NCI-H1092 treated with DMSO at 0.1 percent for 48 hours (cell line): ENCODE data around the gene PLA2G4C.

Experiments
- DNase-seq: peaks from one replicate; lab custom pipeline; 2025; lab: John Stamatoyannopoulos, UW

Gene PLA2G4C

DNA sequence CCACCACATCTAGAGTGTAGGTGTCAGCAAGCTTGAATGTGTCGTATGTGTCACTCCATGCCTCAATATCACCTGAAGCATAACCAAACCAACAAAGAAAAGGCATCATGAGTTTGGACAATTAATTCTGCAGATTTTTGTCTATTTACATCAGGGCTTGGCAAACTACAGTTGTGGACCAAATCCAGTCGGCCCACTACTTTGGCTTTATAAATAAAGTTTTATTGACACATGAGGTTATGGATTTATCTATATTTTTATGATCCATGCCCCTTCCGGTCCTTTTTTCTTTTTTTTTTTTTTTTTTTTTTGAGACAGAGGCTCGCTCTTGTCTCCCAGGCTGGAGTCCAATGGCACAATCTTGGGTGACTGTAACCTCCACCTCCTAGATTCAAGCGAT lies 57.5 kb downstream of the PLA2G4C start:
- no peak for DNase-seq

GRCh38 chr19:48051335-48052033 lies 59.1 kb downstream of the PLA2G4C start:
- DNase-seq, result no peak

GRCh38 chr19:48044561-48044960 lies 66.1 kb downstream of the PLA2G4C start:
- DNase-seq, result no peak

DNA sequence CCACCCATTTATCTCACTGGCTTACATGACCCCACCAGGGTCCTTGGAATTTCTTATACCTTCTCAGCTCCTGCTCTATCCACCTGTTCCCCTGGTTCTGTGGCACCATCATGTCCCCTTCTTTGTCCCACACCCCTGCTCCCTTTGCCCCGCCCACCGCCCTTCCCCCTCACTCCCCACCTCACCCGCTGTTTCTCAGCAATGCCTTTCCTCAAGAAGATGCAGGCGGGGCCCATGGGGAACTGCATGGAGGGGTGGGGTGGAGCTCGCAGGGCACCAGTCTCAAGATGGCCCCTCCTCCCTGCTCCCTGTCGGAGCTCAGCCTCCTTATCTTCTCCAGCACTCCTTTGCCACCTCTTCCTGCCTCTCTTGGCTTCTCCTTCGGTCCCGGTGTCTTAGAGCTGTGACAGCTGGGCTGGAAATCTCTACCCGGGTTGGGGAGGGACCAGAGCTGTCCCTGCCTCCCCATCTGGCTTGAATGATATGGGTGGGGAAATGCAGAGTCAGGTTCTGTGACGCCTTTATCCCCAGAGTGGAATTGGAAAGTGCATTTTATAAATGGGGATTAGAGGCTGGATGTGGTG lies 66.8 kb downstream of the PLA2G4C start, which contains the start of gene CABP5:
TSS of gene CABP5 (minus strand) at position 405 of the 584 bp plus-strand sequence. CDS start at position 248, 157 bp downstream.
- no peak for DNase-seq

DNA sequence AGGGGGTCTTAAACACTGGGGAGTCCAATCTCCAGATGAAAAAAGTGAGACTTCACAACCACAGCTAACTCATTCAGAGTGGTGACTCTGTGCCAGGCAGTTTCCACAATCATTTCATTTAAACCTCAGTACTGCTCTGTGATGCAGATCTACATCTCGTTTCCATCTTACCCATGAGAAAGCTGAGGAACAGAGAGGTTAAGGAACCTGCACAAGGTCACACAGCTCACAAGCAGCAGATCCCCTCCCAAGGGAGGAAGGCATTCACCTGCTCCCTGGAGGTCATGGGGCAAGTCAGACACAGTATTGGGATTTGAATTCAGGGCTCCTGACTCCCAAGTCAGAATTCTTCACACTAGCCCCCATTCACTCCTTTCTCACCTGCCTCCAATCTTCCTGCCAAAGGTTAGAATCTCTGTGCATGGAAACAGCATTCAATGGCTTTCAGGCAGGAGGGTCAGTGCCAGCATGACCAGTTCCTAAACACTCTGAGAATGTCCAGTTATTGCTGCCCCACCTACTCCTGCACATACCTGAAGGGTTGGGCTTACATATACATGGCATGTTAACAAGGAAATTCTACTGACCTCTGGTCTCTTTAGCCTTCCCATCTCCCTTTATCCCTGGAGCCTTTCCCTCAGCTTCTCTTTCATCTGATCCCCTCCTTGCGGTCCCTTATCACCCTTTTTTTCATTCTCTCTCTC lies 68.6 kb downstream of the PLA2G4C start:
- no peak for DNase-seq

DNA sequence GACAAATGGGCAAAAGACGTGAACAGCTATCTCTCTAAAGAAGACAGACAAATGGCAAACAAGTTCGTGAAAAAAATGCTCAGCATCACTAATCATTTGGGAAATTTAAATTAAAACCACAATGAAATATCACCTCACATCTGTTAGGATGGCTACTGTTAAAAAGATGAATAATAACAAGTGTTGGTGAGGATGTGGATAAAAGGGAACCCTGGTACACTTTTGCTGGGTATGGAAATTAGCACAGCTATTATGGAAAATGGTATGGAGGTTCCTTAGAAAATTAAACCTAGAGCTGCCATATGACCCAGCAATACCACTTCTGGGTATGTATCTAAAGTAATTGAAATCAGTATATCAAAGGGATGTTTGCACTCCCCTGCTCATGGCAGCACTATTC lies 73.9 kb downstream of the PLA2G4C start:
- no peak for DNase-seq

GRCh38 chr19:48033604-48034003 lies 77.0 kb downstream of the PLA2G4C start:
- DNase-seq, result no peak

- no peak for DNase-seq
These were observed 80.5 kb downstream of the PLA2G4C start for GRCh38 chr19:48030073-48030472.

- no peak for DNase-seq
These were observed 81.2 kb downstream of the PLA2G4C start for GRCh38 chr19:48029431-48029830.

GRCh38 chr19:48025480-48025879 lies 85.1 kb downstream of the PLA2G4C start:
- no peak for DNase-seq

- no peak for DNase-seq
These were observed 87.1 kb downstream of the PLA2G4C start for GRCh38 chr19:48023518-48023917.

- DNase-seq, result no peak
These were observed 87.6 kb downstream of the PLA2G4C start for GRCh38 chr19:48023011-48023410.

GRCh38 chr19:48020686-48021085 lies 89.9 kb downstream of the PLA2G4C start:
- no peak for DNase-seq

DNA sequence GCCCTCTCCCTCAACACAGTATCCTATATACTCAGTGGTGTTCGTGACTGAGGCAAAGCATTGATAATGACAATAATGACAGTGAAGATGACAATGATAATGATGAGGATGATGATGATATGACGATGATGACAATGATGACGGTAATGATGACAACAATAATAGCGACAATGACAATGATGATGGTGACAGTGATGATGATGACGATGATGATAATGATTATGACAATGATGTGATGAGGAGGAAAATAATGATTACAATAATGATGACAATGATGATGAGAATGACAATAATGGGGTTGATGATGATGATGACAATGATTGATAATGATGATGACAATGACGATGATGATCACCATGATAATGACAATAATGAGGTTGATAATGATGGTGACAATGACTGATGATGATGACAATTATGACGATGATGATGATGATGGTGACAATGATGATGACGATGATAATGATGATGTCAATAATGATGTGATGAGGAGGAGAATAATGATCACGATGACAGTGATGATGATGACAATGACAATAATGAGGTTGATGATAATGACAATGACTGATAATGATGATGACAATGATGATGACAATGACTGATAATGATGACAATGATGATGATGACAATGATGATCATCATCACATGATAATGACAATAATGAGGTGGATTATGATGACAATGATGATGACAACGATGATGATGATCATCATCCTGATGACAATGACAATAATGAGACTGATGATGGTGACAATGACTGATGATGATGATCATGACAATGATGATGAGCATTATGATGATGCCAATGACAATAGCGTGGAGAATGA lies 99.5 kb downstream of the PLA2G4C start:
- DNase-seq, result no peak

DNA sequence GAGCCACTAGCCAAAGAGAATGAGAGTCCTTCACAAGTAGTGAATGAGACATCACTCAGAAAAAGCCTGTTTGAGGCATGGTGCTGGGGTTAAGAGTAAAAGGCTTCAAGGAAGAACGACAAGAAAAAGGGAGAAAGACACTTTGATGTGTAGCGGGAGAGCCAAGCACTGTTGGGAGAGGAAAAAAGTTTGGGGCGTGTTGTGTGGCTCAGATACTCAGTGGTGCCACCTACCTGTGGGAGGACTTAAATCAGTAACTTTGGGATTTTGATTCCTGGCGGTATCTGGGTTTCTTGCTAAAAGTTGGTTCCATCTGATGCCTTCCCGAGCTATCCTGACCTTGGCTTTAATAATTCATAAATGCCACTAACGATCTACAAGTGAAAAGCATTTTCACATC lies 103.9 kb downstream of the PLA2G4C start:
- DNase-seq, result no peak

GRCh38 chr19:48004236-48004635 lies 106.4 kb downstream of the PLA2G4C start:
- no peak for DNase-seq

- no peak for DNase-seq
These were observed 109.8 kb downstream of the PLA2G4C start for GRCh38 chr19:48000846-48001245.

- no peak for DNase-seq
These were observed 111.8 kb downstream of the PLA2G4C start for GRCh38 chr19:47998800-47999199.
